Upper lobe of right lung (tissue), 1 donor: ENCODE measurements around the gene FHL1. TPM values are rescaled to one million over a fixed set of nuclear protein-coding genes. Genes with fewer than 3 reads are reported as not detected.

Experiments
- ATAC-seq: fragments of 200-7000 bp; cut with Tn5 transposase; one replicate; pipeline ENCODE4 v1.9.1; 2020; ENCODE audit warnings: mild to moderate bottlenecking, moderate library complexity
- DNase-seq: peaks from one replicate; pipeline ENCODE4 v3.0.0-alpha.2; 2020
- H3K27ac ChIP-seq: fragments of 200-600 bp; one replicate; pipeline ENCODE4 v1.8.0; 2022
- H3K27me3 ChIP-seq: fragments of 200-600 bp; one replicate; pipeline ENCODE4 v1.8.0; 2022; ENCODE audit warnings: mild to moderate bottlenecking
- H3K36me3 ChIP-seq: fragments of 200-600 bp; one replicate; pipeline ENCODE4 v1.8.0; 2022
- H3K4me1 ChIP-seq: fragments of 200-600 bp; one replicate; pipeline ENCODE4 v1.8.0; 2022
- H3K4me3 ChIP-seq: fragments of 200-600 bp; one replicate; pipeline ENCODE4 v1.8.0; 2022; ENCODE audit warnings: mild to moderate bottlenecking
- H3K9me3 ChIP-seq: fragments of 200-600 bp; one replicate; pipeline ENCODE4 v1.8.0; 2022
- intact Hi-C: fragments of 100-400 bp; cut with DNase I; formaldehyde crosslinking; loops from one replicate; pipeline ENCODE4 v1.11.0; 2022
- total RNA-seq: library from RNA; stranded (reverse); fragmentation: NEBNext Ultra II Directional; extraction: Animal tissue kit (Norgen Biotek cat#: 25700); gene quantifications from one replicate; pipeline ENCODE4 v1.2.1, GENCODE V29; 2021
- TF ChIP-seq, protein P1 (sequence below): fragments of 200-600 bp; IDR thresholded peaks from one replicate; pipeline ENCODE4 v1.8.0; 2022; ENCODE audit warnings: antibody characterized with exemption
- donor health status: DM: no; HTN: yes; CAD: no; lungs with severe emphysema.

FHL1 gene
- total RNA-seq, 1 donor from 2014 or later, result 328 TPM

DNA sequence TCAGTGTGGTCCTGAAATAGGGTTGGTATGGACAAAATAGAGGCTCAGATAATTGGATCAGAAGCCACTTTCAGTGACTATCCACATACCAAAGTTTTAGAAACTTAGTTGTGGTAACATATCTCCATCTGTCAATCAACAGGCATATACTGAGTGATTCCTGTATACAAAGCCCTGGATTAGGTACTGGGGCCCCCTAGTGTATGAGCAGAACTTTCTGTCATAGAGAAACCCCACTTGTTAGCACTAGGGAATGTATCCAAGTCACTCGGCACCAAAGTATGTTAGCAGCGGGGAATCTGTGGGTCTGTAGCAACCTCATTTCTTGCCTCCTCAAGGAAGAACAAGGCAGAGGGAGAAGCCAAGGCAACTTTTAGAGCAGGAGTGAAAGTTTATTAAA is 53.1 kb downstream of the FHL1 start:
- DNase-seq, result no peak
- H3K4me1 ChIP-seq, result peaks cover 22% of the 10 kb centered on the region
- ATAC-seq, result peak; percentile 68
- H3K36me3 ChIP-seq, result no peaks in the 10 kb centered on the region
- no peak overlapping the region for H3K27ac ChIP-seq
- no peaks in the 10 kb centered on the region for H3K27me3 ChIP-seq
- no peaks in the 10 kb centered on the region for H3K9me3 ChIP-seq
- H3K4me3 ChIP-seq, result no peak overlapping the region
- intact Hi-C loops, result no loop called here
- TF ChIP-seq, protein P1, sequence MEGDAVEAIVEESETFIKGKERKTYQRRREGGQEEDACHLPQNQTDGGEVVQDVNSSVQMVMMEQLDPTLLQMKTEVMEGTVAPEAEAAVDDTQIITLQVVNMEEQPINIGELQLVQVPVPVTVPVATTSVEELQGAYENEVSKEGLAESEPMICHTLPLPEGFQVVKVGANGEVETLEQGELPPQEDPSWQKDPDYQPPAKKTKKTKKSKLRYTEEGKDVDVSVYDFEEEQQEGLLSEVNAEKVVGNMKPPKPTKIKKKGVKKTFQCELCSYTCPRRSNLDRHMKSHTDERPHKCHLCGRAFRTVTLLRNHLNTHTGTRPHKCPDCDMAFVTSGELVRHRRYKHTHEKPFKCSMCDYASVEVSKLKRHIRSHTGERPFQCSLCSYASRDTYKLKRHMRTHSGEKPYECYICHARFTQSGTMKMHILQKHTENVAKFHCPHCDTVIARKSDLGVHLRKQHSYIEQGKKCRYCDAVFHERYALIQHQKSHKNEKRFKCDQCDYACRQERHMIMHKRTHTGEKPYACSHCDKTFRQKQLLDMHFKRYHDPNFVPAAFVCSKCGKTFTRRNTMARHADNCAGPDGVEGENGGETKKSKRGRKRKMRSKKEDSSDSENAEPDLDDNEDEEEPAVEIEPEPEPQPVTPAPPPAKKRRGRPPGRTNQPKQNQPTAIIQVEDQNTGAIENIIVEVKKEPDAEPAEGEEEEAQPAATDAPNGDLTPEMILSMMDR, result no peak

DNA sequence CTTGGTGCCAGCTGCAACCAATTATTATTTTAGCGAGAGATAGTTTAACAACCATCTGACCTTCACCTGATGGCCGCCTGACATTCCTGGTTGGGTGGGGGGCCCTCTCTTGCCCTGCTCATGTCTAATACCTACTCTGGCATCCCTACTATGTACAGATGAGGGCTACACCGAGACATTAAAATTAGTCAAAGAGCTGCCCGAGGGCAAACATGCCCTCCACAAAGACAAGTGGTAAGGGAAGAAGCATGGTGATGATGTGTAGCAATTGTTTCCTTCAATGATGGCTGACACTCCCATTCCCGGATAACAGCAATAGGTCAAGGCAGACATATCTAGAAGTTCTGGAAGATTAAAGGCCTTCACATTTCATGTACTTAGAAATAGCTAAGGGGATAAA is 54.3 kb downstream of the FHL1 start:
- Histone ChIP-seq H3K4me1 (peaks cover 23% of the 10 kb centered on the region), H3K27me3 (no peaks in the 10 kb centered on the region), H3K36me3 (no peaks in the 10 kb centered on the region), H3K27ac (no peak overlapping the region), H3K9me3 (no peaks in the 10 kb centered on the region), H3K4me3 (no peak overlapping the region)
- TF ChIP-seq, protein P1, result no peak
- intact Hi-C loops, result no loop called here
- ATAC-seq (no peak), DNase-seq (no peak)

DNA sequence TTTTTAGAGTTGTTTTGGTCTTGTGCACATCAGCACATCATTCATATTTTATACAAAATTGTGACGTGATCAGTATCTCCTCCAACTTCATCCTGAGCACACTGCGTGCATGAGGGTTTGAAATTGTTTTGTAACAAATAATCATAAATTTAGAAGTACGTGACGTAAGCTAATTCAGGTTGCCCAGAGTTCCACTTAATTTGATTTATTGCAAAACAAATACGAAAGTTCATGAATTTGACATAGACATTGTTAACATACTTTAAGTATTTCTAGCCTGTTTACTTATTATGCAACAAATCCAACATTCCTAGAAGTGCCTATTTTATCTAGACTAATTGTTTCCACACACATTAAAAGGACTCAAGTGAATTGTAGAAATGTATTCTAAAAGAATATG is 55.6 kb downstream of the FHL1 start:
- Histone ChIP-seq H3K9me3 (no peaks in the 10 kb centered on the region), H3K27ac (peak overlapping the region; percentile 6), H3K27me3 (no peaks in the 10 kb centered on the region), H3K4me3 (no peak overlapping the region), H3K36me3 (peaks cover 4% of the 10 kb centered on the region), H3K4me1 (peaks cover 23% of the 10 kb centered on the region)
- DNase-seq, result no peak
- no peak for ATAC-seq
- intact Hi-C loops, result no loop called here
- TF ChIP-seq, protein P1, result no peak

DNA sequence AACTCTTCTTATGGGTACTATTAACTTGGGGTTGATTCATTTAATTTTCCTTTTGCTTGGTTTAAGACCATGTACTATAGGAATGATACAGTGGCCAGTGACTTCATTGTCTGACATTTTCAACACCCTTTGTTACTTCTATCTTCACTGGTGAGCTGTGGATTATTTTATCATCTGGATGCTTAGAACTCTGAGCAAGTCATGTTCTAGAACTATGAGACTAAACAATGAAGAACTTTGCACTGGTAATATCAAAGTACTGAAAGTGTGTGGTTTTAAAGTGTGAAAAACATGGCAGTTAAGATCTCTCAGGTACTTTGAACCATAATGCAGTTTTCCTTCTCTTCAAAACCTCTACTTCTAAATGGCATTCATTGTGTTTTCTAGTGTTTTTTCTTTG is 56.1 kb downstream of the FHL1 start:
- Histone ChIP-seq H3K27ac (peak overlapping the region; percentile 73), H3K9me3 (no peaks in the 10 kb centered on the region)

DNA sequence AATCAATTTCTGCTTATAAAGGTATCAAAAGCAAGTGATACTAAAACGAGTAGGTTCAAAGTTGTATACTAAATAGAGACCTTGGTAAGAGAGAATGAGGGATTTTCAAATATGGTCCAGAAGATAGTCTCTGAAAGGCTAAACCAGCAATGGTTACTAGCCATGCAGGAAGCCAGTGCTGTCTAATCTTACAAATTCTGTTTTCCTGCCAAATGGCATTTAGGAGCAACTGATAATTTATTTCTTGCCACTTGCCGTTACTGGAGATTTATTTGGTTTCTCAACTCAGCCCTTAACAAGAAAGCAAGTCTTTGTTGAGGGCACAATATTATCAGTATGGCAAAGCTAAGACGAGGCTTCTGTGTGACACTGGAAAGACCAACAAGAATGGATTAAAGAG is 56.6 kb downstream of the FHL1 start:
- DNase-seq, result no peak
- Histone ChIP-seq H3K4me3 (no peak overlapping the region), H3K4me1 (peaks cover 23% of the 10 kb centered on the region), H3K27me3 (no peaks in the 10 kb centered on the region), H3K36me3 (peaks cover 4% of the 10 kb centered on the region), H3K9me3 (no peaks in the 10 kb centered on the region), H3K27ac (peak overlapping the region; percentile 73)
- ATAC-seq, result no peak
- intact Hi-C loops, result no loop called here
- TF ChIP-seq, protein P1, result no peak

More for the DNA sequence above, 56.1 kb downstream of the FHL1 start:
- Histone ChIP-seq H3K4me1 (peaks cover 23% of the 10 kb centered on the region), H3K4me3 (no peak overlapping the region), H3K27me3 (no peaks in the 10 kb centered on the region), H3K36me3 (peaks cover 4% of the 10 kb centered on the region)
- ATAC-seq (no peak), DNase-seq (no peak)
- intact Hi-C loops, result no loop called here
- TF ChIP-seq, protein P1, result no peak

DNA sequence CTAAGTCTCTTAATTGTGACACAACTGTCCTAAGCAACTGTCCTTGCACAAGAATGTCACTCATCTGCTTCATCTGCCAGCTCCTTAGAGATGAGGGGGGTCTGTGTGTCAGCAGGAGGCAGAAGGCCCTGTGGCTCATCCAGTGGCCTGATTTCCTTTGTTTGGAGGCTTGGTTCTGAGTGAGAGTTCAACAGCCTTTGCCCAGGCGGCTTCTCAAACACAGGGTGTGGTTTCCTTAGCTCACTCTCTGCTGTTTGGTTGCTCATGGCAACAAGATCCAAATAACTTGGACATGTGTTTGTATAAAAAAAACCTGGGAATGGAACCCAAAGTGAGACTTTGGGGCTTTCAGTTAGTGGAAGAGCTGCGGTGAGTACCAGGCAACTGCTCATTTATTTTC is 57.2 kb downstream of the FHL1 start:
- intact Hi-C loops, result no loop called here
- Histone ChIP-seq H3K4me1 (peaks cover 27% of the 10 kb centered on the region), H3K27me3 (no peaks in the 10 kb centered on the region), H3K27ac (peak overlapping the region; percentile 73), H3K9me3 (no peaks in the 10 kb centered on the region), H3K4me3 (no peak overlapping the region), H3K36me3 (peaks cover 4% of the 10 kb centered on the region)
- no peak for DNase-seq
- ATAC-seq, result peak; percentile 88
- TF ChIP-seq, protein P1, result no peak
